NCI-H345 treated with DMSO at 0.1 percent for 48 hours (cell line): ENCODE results near the gene KLK12.

ENCODE experiments used
- DNase-seq: peaks from one replicate; lab custom pipeline; 2025; ENCODE audit not compliant: unreplicated experiment; lab: John Stamatoyannopoulos, UW

Gene KLK12, protein sequence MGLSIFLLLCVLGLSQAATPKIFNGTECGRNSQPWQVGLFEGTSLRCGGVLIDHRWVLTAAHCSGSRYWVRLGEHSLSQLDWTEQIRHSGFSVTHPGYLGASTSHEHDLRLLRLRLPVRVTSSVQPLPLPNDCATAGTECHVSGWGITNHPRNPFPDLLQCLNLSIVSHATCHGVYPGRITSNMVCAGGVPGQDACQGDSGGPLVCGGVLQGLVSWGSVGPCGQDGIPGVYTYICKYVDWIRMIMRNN

DNA sequence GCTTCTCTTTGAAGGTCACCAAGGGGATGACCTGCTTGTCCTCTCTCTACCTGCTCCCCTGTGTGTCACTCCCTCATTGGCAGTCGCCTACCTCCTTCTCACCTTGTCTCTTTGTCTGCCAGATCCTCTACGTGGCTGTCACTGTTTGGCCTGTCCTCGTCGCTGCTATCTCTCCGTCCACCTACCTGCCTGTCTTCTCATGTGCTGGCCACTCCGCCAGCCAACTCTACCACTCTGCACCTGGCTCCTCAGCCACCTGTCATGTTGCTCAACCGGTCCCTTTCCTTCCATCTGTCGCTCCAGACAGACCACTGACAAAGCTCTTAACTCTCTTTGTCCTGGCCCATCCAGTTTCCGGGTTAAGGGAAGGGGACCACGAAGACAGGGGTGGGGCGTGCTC is at the start of gene KLK12:
Gene KLK12, minus strand, starts transcription at position 299 of the 400 bp plus-strand sequence. CDS start 381 bp downstream, outside the sequence.
- DNase-seq = no peak

DNA sequence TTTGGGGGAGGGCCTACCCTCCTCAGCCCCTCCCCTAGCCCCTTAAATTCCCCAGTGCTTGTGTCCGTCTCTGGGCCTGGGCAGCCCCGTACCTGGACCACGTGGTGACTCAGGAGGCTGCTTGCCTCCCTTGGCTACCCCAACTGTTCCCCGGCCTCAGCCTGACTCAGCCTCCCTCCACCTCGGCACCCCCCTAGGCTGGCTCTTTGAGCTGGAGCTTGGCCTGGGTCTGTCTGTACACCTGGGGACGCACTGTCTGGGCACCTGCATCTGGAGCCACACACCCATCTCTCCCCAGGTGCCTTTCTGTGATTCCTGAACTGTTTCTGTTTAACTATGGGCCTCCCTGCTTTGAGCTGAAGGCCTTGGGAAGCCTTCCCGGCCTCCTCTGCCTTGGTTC is 49.7 kb upstream of the KLK12 start:
- DNase-seq = no peak

DNA sequence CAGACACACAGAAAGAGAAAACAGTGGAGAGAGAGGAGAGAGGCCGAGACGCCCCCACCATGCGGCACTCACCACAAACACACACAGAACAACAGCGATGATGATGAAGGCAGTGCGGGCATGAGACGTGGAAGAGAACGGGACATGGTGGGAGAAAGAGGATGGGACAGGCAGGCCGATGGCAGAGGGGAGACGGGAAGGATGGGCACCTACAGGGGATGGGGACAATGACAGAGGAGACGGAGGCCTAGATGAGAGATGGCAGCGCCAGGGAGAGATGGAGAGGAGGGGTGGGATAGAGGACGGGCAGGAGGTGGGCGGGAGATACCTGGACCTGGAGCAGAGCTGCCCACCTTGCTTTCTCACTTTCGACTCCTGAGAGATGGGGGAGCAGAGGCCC is 49.0 kb upstream of the KLK12 start:
- no peak for DNase-seq

DNA sequence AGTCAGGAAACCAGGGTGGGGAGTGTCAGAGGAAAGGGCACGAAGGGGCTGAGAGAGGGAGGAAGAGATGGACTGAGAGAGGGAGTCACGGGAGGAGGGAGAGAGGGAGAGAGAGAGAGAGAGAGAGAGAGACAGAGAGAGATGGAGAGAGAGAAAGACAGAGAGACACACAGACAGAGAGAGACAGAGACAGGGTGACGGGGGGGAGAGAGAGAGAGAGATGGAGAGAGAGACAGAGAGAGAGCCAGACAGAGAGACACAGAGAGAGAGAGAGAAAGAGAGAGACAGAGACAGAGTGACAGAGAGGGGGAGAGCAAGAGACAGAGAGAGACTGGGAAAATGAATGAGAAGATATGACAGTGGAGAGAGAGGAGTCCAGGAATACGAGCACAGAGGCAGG is 48.4 kb upstream of the KLK12 start:
- DNase-seq = no peak

DNA sequence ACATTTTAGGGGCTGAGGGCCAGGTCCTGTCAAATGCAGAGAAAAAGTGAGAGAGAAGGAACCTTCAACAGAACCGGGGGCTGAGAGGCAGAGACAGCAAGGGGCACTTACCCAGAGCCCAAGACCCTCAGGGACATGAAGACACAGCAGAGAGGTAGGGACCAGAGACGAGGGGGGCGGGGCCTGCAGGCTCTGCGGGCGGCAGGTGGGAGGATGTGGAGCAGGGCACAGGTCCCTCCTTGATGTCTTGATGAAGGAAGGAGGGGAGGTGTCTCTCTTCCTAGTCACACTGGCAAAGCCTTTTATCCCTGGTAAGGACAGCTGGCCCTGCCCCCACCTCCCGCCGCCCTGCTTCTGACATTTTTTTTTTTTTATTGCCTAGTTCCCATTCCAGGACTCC is 47.8 kb upstream of the KLK12 start, which contains the start of gene KLK14:
Gene KLK14, minus strand, starts transcription at position 277 of the 400 bp plus-strand sequence. Its CDS starts 273 bp downstream, at position 4.
- no peak for DNase-seq

DNA sequence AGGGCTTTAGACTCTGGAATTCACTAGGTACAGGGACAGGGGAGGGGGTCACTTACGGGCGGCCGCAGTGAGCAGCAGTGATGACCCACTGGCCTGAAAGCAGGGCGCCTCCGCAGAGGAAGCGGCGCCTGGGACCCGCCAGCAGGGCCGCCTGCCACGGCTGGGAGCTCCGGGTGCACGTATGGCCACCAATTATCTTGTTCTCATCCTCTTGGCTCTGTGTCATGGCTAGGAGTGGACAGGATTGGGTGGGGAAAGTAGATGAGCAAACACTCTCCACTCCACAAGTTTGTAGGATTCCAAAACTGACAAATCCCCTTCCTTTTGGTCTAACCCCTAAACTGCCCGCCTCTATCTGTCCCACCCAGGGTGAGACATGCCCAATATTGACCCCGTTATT is 46.7 kb upstream of the KLK12 start:
- DNase-seq = no peak

DNA sequence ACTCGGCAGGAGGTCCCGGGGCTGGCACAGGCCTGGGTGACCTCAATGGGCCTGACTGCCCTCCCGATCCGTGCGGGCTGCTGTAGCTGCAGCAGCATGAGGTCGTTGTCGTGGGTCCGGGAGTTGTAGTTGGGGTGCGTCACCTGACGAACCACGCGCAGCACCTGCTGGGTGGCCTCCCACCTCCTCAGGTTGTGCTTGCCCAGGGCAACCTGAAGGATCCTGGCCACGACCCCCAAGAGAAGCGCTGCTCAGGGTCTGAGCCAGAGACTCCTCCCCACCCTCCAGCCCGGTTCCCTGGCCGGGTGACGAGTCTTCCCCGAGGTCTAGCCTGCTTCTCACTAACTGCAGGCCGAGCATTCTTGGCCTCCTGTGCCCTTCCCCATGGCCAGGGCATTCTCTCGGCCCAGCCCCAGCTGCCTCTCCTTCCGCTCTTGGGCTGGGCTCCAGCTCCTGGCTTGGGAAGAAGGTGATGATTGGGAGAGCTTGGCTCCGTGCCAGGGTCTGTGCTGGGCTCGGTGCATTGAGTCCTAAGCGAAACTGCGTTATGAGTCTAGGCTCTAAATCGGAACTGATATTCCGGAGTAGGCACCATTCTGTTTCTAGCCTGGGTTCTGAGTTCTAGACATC is 44.8 kb upstream of the KLK12 start:
- no peak for DNase-seq

DNA sequence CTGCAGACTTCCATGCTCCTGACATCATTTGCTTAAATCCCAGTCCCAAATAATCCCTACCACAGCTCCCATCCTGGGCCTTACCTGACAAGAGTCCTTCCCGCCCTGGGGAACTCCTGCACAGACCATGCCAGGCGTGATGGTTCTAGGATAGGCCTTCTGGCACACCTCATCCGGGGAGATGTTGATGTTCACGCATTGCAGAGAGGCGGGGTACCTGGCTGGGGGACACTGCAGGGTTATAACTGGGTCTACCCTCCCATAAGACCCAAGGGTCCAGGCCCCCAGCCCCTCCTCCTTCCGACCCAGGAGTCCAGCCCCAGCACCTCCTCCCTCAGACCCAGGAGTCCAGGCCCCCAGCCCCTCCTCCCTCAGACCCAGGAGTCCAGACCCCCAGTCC is 43.9 kb upstream of the KLK12 start:
- DNase-seq = no peak

DNA sequence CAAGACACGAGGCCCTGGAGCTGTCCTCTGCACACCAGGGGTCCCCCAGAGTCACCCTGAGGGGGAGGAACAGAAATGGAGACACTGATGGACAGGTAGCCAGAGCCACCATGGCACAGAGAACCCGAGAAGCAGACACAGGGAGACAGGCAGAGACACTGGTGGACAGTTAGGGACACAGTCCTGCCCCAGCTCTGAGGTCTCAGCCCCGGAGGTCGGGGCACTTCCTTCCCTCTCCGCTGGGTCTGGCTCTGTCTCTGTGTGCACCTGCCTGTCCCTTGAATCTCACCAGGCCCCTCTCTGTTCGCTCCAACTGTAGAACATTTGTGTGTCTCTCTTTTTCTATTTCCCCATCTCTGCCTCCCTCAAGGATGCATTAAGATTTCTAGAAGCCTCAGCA is 43.3 kb upstream of the KLK12 start:
- DNase-seq = no peak

DNA sequence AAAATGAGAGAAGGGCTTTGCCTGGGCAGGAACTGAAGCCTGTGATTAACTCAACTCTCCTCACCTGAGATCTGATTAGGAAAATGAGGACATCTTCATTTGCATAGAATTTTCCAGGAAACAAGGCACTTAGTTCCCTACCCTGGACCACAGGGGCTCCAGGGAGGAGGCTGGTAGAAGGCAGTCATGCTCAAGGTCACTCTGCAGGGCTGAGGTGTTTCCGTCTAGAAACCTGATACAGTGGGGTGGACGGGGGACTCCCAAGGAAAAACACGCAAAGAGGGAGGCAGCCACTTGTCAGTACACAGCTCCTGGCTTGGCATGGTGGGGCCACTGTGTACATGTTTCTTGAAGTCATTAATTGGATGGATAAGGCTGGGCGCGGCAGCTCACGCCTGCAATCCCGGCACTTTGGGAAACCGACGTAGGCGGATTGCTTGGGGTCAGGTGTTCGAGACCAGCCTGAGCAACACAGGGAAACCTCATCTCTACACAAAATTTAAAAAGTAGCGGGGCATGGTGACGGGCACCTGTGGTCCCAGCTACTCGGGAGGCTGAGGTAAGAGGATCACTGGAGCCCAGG is 41.9 kb upstream of the KLK12 start:
- DNase-seq = no peak

DNA sequence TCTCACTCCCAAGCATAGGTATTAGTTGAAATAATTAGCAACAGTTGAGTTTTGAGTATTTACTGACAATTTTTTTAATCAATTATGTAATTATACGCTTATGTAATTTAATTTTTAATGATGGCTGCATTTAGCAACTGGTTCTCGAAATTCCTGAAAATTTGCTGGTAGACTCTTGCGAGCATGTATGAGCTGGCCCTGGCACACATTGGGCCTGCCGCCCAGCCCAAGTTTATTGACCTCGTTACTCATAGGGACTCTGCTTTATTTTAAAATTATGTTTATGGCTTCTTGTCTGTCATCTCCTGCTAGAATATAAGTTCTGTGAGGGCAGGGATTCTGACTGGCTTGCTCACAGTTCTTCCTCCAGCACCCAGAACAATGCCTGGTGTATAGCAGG is 41.2 kb upstream of the KLK12 start:
- DNase-seq = no peak

DNA sequence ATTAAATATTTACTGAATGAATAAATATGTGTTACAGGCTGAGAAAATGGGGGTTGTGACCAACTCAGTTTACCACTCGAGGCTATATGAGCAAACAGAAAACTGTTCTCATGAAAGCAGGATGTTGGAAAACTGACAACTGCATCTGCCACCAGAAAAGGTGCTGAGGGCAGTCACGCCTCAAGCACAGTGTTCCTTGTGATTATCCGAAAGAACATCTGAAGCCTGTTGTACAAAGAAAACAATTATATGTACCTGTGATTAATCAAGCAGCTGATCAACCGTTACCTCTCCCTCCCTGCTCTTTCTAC is 36.2 kb upstream of the KLK12 start:
- DNase-seq = no peak

DNA sequence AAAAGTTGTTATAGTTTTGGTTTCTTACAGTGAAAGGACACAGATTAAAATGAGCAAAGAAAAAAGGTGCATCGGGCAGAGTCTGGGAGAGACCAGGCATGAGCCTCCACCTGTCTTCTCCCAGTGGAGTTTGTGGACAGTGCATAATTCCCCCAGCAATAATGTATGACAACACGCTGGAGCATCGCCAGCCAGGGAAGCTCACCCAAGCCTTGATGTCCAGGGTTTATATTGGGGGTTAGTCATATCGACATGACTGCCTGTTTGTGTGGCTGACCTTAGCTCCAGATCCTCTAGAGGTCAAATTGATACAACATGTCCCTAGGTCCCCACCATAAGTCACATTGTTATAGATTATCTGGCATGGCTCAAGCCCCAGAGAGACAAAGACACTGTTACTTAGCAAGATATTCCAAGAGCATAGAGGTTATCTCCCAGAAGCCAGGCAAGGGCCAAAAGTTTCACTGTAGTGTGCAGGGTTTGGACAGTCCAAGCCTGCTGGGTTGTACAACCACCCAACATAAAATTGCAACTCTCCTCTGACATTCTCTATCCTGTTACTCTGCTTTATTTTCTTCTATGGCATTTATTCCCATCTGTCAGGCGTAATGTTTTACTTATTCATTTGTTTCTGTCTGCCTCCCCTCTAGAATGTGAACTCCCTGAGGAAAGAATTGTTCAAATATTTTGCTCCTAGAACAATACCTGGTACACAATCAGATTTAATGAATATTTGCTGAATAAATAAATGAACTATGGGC is 35.7 kb upstream of the KLK12 start:
- no peak for DNase-seq

DNA sequence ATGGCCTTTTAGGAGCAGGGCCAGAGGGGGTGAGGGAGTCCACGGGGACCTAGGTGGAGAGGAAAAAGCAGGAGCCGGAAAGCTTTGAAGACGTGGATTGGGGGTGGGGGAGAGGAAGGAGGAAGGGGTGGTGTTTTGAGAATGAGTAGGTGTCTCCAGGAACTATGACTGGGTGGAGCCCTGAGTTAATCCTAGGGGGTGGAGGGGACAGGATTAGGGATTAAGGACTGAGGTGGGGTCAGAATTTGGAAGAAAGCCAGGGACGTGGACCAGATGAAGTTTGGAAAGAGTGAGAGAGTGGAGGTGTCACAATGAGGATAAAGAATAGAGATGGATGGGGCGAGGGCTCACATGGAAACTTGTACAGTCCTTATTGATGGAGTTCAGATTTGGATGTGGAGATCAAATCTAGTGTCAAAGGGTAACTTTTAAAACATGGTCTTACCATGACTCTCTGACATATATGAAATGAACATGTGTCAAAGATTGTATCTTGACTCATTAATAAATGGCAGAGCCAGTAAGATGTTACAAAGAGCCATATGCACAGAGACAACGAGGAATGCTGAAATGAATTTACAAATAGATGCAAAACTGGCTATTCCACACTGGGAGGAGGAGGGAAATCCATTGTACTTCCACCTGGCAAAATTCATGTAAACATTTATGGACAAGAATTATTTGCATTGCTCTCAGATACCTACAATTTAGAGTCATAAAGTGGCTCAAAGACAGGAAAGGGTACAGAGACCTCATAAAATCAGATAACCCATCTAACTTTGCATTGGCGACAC is 31.8 kb upstream of the KLK12 start:
- DNase-seq = no peak

DNA sequence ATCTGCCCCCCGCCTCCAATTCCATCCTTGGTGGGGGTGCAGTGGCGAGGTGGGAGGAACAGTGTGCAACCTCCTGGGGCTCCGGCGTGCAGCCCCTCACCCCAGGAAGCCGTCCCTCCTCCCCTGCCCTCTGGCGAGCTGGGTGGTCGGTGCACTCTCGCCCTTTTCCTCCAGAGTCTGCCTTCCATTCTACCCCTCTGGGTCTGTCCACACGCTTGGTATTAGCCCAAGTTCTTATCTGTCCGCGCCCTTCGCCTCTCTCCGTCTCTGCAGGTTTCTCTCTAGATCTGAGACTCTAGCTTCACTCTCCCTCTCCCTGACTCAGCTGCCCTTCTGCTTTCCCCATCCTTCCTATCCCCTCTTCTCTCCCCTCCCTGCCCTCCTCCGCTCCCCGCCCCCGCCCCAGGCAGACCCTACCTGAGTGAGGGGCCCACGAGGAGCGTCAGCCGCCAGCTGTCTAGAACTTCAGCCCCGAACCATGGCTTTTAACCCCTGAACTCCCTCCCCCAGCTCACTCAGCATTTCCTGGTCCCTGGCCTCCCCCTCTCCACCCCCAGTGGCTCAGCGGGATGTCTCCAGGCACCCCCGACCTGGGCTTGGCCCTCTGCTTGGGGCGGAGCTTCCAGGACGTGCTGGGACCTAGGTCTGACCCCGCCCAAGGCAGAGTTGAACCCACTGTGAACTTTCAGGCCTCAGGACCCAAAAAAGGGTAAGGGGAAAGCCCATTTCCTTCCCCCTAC is 30.6 kb upstream of the KLK12 start:
- no peak for DNase-seq

DNA sequence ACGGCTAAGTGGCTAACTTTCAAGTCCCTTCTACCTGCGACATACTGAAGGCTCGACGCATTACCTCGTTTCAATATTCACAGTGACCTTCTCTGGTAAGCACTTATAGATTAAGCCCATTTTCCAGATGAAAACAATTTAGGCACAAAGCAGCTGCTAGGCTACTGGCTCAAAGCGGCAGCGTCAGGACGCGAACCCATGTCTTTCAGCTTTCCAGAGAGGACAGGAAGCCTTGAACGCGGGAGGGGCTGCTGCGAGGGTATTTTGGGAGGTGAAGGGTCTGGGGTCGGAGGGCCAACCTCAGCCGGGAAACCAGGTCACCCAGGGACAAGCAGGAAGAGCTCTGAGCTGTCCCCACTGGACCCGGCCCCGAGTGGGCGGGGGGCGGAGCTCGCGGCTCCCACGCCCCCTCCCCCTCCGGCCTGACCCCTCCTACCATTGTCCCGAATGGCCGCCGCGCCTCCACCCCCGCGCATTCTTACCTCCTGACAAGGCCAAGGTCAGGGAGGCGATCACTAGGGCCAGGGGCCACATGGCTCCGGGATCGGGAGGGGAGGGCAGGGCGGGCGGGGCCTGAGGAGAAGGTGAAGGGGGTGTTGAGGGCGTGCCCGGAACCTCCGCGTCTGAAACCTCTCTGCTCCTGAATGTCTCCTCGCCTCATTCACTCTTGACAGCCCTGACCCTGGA is 29.9 kb upstream of the KLK12 start, which contains the start of gene KLK13:
Gene KLK13, minus strand, starts transcription at position 559 of the 687 bp plus-strand sequence. Its CDS starts 25 bp downstream, at position 534.
- DNase-seq = no peak

DNA sequence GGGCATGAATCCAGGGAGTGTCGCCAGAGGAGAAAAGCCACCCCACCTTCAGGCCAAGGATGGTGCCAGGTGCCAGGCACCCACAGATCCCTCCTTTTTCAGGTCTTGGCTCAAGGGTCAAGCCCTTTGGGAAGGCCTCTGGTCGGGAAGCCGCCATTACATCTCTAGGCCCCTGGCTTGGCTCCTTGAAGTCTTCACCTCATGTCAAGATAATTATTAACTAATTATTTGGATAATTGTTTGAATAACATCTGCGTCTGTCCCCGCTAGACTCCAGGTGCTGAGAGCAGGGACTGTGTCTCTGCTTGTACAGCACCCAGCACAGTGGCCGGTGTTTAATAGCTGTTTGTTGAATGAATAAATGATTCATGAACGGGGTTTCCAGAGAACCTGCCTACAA is 28.9 kb upstream of the KLK12 start:
- DNase-seq = no peak

DNA sequence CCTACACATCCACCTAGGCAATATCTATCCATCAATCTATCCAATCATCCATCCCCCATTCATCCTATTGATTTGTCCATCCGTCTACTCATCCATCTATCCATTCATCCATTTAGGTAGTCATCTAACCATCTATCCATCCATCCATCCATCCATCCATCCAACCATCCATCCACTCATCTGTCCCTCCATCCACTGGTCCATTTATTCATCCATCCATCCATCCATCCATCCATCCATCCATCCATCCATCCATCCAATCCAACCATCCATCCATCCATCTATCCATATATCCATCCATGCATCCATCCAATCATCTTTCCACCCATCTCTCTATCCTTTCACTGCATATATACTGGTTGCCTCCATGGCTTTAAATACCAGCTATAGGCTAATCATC is 26.2 kb upstream of the KLK12 start:
- no peak for DNase-seq

DNA sequence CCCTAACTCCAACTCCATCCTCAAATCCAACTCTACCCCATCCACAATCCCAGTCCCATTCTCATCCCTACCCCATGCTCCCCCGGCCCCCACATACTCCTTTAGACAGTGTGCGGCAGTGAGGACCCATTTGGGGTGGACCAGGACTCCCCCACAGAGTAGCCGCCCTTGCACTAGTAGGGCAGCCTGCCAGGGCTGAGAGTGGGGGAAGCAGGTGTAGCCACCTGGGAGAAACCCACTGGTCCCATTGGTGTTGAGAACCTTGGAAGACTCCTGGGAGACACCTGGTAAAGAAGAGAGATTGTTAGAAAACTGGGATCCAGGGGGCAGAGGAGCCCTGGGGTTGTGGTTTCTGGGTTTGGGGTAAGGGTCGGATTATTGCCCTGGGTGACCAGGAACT is 25.5 kb upstream of the KLK12 start:
- no peak for DNase-seq

DNA sequence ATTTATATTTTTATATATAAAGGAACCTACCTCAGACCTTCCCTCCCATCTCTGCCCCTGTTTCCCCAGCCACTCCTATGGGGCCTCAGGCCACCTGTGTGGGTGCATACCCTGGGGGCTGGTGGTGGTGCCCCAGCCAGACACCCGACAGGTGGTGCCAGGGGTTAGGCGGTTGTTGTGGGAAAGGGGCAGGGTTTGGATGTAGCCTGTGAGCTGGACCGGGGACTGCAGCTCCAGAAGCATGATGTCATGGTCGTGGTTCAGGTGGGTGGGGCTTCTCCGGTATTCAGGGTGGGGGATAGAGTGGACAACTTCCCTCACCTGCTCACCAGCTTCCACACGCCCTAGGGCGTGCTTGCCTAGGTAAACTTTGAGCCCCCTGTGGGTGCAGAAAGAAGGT is 24.9 kb upstream of the KLK12 start:
- no peak for DNase-seq
